Measurements from ENCODE around the gene NECAB3. TPM values are rescaled to one million over a fixed set of nuclear protein-coding genes. Genes with fewer than 3 reads are reported as not detected.
A peak's percentile ranks its signal among the peaks of the same experiment; 100 is the strongest.

NECAB3 gene
- total RNA-seq, 1 experiment from 2014 or later = 105 TPM

DNA sequence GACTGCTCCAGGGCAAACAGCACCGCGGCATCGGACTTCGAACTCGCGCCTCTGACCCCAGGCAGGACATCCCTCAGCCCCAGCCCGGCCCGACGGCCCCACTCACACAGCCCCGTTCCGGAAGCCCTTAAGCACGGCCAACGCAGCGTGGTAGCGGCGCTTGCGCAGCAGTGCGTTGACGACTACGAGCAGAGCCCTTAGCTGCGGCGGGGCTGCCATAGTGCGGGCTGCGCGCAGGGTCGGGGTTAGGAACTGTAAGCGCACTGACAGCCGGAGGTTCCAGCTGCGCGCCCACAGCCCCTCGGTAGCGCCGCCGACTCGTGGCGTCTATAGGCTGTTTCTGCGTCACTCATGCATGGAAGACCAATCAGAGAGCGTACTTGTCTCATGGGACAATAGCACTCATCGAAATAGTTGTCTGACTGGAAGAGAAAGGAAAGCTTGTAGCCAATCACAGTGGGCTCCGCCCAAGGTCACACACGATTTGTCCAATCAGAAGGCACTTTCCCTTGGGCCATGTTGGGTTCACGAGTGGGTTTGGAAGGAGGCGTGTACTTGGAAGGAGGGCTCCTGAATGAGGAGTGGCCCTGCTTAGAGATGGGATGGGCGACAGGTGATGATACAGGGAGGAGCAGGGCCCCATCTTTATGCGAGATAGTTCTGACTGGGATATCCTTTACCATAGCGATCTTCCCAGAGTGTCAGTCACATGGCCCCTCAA, 45.9 kb upstream of the NECAB3 start, which contains the start of gene PXMP4:
TSS of gene PXMP4 (minus strand) at position 322 of the 721 bp plus-strand sequence. CDS start at position 219, 103 bp downstream.
- H3K27ac Mint-ChIP-seq (ENCODE audit: unreplicated experiment) = peak within 1 kb of the TSS; percentile 33

DNA sequence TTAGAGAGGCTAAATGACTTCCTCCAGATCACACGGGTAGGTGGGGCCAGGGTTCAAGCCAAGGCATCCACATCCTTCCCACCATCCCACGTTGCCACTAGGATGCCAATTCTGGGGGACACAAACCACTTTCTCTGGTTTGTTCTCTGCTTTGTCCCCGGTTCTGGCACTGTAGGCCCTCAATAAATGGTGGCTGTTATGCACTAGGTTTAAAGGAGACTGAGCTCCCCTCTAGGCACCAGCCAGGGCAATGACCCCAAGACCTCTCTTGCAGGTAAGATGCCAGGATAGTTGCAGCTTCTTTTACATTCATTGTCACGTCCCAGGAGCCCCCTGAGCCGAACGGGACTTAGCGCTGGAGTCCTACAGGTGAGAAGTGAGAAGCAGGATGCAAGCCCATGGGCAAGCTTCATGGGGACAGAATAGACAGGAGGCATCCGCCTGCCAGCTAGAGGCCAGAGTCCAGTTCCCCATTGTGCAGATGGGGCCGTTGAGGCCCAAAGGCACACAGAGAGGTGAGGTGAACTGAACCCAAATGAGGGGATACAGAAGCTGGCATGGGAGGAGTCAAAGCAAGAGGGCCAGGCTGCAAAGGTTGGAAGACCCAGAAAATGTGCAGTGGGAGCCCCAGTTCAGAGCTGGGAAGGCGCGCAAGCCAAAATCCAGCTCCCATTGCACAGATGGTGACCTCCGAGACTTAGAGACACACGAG, 45.2 kb upstream of the NECAB3 start:
- ChIA-PET POLR2A (interaction anchor here (1.0 to 2.1 kb wide), 14 partner anchors 13 to 393 kb away, joined by 3 to 19 read pairs (median 4); partner anchors contain the start of genes ACTL10, EIF2S2, SNTA1 and ZNF341), CTCF (interaction anchor here (0.8 to 1.9 kb wide), 8 partner anchors 9 to 52 kb away, joined by 3 to 39 read pairs (median 4); partner anchors contain the start of genes ACTL10 and ZNF341)
- intact Hi-C loops (cut with micrococcal nuclease; ENCODE audit: unreplicated experiment) = no loop called here
- peak in 1 of 2 experiments; percentile 47 for DNase-seq
- Mint-ChIP-seq H3K4me3 (ENCODE audit: unreplicated experiment) (peak overlapping the region; percentile 71), H3K9me3 (ENCODE audit: unreplicated experiment) (no peaks in the 10 kb centered on the region), H3K4me1 (ENCODE audit: low read depth, unreplicated experiment) (no peaks in the 10 kb centered on the region), H3K27me3 (ENCODE audit: insufficient read depth, unreplicated experiment) (no peaks in the 10 kb centered on the region), H3K27ac (ENCODE audit: unreplicated experiment) (peak overlapping the region; percentile 33), H3K36me3 (ENCODE audit: insufficient read depth, unreplicated experiment) (peaks cover 10% of the 10 kb centered on the region)
- H3K27me3 ChIP-seq (replicated peaks; ENCODE audit: control insufficient read depth, insufficient read depth, low read length) = no peaks in the 10 kb centered on the region
- TF ChIP-seq, protein P1, sequence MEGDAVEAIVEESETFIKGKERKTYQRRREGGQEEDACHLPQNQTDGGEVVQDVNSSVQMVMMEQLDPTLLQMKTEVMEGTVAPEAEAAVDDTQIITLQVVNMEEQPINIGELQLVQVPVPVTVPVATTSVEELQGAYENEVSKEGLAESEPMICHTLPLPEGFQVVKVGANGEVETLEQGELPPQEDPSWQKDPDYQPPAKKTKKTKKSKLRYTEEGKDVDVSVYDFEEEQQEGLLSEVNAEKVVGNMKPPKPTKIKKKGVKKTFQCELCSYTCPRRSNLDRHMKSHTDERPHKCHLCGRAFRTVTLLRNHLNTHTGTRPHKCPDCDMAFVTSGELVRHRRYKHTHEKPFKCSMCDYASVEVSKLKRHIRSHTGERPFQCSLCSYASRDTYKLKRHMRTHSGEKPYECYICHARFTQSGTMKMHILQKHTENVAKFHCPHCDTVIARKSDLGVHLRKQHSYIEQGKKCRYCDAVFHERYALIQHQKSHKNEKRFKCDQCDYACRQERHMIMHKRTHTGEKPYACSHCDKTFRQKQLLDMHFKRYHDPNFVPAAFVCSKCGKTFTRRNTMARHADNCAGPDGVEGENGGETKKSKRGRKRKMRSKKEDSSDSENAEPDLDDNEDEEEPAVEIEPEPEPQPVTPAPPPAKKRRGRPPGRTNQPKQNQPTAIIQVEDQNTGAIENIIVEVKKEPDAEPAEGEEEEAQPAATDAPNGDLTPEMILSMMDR (IDR thresholded peaks at IDR 0.05; ENCODE audit: insufficient read depth in 1 of 2, low read depth in 1 of 2, low read length in 1 of 2, severe bottlenecking in 1 of 2, unreplicated experiment in 1 of 2) = no peak
- H3K36me3 ChIP-seq (ENCODE audit: control insufficient read depth, insufficient read depth, low read length) = peaks cover 2% of the 10 kb centered on the region; the same call in 1 of the 2 replicates
- H3K4me1 ChIP-seq = peaks cover 20% of the 10 kb centered on the region
- no peaks in the 10 kb centered on the region for H3K9me3 ChIP-seq
- TSS peak; percentile 82 for BruUV-seq (replicated peaks)
- peak overlapping the region; percentile 65 for H3K4me3 ChIP-seq (ENCODE audit: low read depth, low read length)

More for the DNA sequence above, 45.9 kb upstream of the NECAB3 start, which contains the start of gene PXMP4:
- DNase-seq = peak; percentile 99 to 100
- no TSS peak for BruUV-seq (replicated peaks)
- TF ChIP-seq, protein P1 (IDR thresholded peaks at IDR 0.05; ENCODE audit: insufficient read depth in 1 of 2, low read depth in 1 of 2, low read length in 1 of 2, severe bottlenecking in 1 of 2, unreplicated experiment in 1 of 2) = no peak
- Mint-ChIP-seq H3K4me1 (ENCODE audit: low read depth, unreplicated experiment) (no peaks in the 10 kb centered on the region), H3K27me3 (ENCODE audit: insufficient read depth, unreplicated experiment) (no peaks in the 10 kb centered on the region), H3K36me3 (ENCODE audit: insufficient read depth, unreplicated experiment) (peaks cover 10% of the 10 kb centered on the region), H3K9me3 (ENCODE audit: unreplicated experiment) (no peaks in the 10 kb centered on the region), H3K4me3 (ENCODE audit: unreplicated experiment) (peak within 1 kb of the TSS; percentile 71)
- H3K4me1 ChIP-seq = peaks cover 22% of the 10 kb centered on the region
- ChIA-PET CTCF (interaction anchor here (0.5 to 1.9 kb wide), 10 partner anchors 8 to 1168 kb away, joined by 3 to 39 read pairs (median 4); partner anchors contain the start of genes ACTL10, RALY and ZNF341), POLR2A (interaction anchor here (0.6 to 2.1 kb wide), 20 partner anchors 12 to 392 kb away, joined by 3 to 19 read pairs (median 3); partner anchors contain the start of genes ACTL10, EIF2S2, SNTA1 and ZNF341)
- intact Hi-C loops (cut with micrococcal nuclease; ENCODE audit: unreplicated experiment) = loop anchor here (1.0 to 5.0 kb wide), 5 partner anchors 11 to 392 kb away; partner anchors contain the start of genes ACTL10, E2F1, EIF2S2 and NECAB3
- H3K27me3 ChIP-seq (replicated peaks; ENCODE audit: control insufficient read depth, insufficient read depth, low read length) = no peaks in the 10 kb centered on the region
- no peaks in the 10 kb centered on the region for H3K9me3 ChIP-seq
- H3K36me3 ChIP-seq (ENCODE audit: control insufficient read depth, insufficient read depth, low read length) = no peaks in the 10 kb centered on the region
- H3K4me3 ChIP-seq (ENCODE audit: low read depth, low read length) = peak within 1 kb of the TSS; percentile 65

DNA sequence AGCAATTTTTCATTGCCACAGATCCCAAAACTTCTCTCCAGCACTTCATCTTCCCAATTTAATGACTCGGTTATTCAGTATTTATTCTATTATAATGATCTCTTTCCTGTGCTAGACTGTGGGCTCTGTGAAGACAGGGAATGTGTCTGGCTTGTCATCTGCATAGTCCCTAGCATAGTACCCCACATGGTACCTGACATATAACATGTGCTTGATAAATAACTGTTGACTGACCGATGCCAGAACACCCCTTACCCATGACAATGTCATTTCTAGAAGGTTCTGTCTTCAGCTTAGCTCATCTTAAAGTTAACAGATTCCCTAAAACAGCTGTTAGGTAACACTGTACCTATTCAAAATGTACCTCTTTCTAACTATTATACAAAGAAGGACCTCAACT, 42.3 kb upstream of the NECAB3 start:
- no TSS peak for BruUV-seq (replicated peaks)
- Histone ChIP-seq H3K36me3 (ENCODE audit: control insufficient read depth, insufficient read depth, low read length) (peaks cover 8% of the 10 kb centered on the region), H3K9me3 (no peaks in the 10 kb centered on the region), H3K27me3 (replicated peaks; ENCODE audit: control insufficient read depth, insufficient read depth, low read length) (no peaks in the 10 kb centered on the region), H3K4me3 (ENCODE audit: low read depth, low read length) (no peak overlapping the region), H3K4me1 (peaks cover 13% of the 10 kb centered on the region)
- TF ChIP-seq, protein P1 (IDR thresholded peaks at IDR 0.05; ENCODE audit: insufficient read depth in 1 of 2, low read depth in 1 of 2, low read length in 1 of 2, severe bottlenecking in 1 of 2, unreplicated experiment in 1 of 2) = no peak
- Mint-ChIP-seq H3K27ac (ENCODE audit: unreplicated experiment) (no peak overlapping the region), H3K4me3 (ENCODE audit: unreplicated experiment) (no peak overlapping the region), H3K4me1 (ENCODE audit: low read depth, unreplicated experiment) (peaks cover under 1% of the 10 kb centered on the region), H3K27me3 (ENCODE audit: insufficient read depth, unreplicated experiment) (no peaks in the 10 kb centered on the region), H3K9me3 (ENCODE audit: unreplicated experiment) (no peaks in the 10 kb centered on the region), H3K36me3 (ENCODE audit: insufficient read depth, unreplicated experiment) (peaks cover 10% of the 10 kb centered on the region)
- no peak for DNase-seq
- CTCF ChIA-PET = interaction anchor here (0.6 to 1.4 kb wide), 2 partner anchors 16 to 49 kb away, joined by 3 read pairs; partner anchors contain the start of gene ACTL10
- POLR2A ChIA-PET = interaction anchor here (1.1 kb wide), 1 partner anchor 16 kb away, joined by 3 read pairs; no protein-coding TSS in a partner anchor
- intact Hi-C loops (cut with micrococcal nuclease; ENCODE audit: unreplicated experiment) = no loop called here

Data from Caco-2 (cell line).